ENCODE data around the gene CBR4.
"Not testable (repeated sequence)": the region's sequence is repeated elsewhere in the genome, so short reads cannot be mapped to it uniquely, and the experiment has no call there.

Gene CBR4

GRCh38 chr4:169010125-169011023 is at the start of gene CBR4:
Gene CBR4, minus strand, starts transcription at chr4:169010255. Its CDS starts 166 bp downstream, at chr4:169010089.
- peak; percentile 92 for DNase-seq (ENCODE audit: low read depth)

- DNase-seq (ENCODE audit: low read depth), result no peak
Observed at GRCh38 chr4:169059306-169060211, 49.5 kb upstream of the CBR4 start.

GRCh38 chr4:169058312-169058711 is 48.3 kb upstream of the CBR4 start:
- no peak for DNase-seq (ENCODE audit: low read depth)

GRCh38 chr4:169054879-169055278 is 44.8 kb upstream of the CBR4 start:
- DNase-seq (ENCODE audit: low read depth), result no peak

GRCh38 chr4:169052594-169052945 is 42.5 kb upstream of the CBR4 start:
- DNase-seq (ENCODE audit: low read depth), result no peak

- DNase-seq (ENCODE audit: low read depth), result no peak
Observed at GRCh38 chr4:169051761-169052593, 41.9 kb upstream of the CBR4 start.

GRCh38 chr4:169050881-169051760 is 41.1 kb upstream of the CBR4 start:
- no peak for DNase-seq (ENCODE audit: low read depth)

GRCh38 chr4:169050284-169050683 is 40.2 kb upstream of the CBR4 start:
- DNase-seq (ENCODE audit: low read depth), result no peak

GRCh38 chr4:169048868-169049414 is 38.9 kb upstream of the CBR4 start:
- no peak for DNase-seq (ENCODE audit: low read depth)

- DNase-seq (ENCODE audit: low read depth), result no peak
Observed at GRCh38 chr4:169047956-169048355, 37.9 kb upstream of the CBR4 start.

- no peak for DNase-seq (ENCODE audit: low read depth)
Observed at GRCh38 chr4:169045862-169046584, 36.0 kb upstream of the CBR4 start.

- DNase-seq (ENCODE audit: low read depth), result no peak
Observed at GRCh38 chr4:169044714-169045447, 34.8 kb upstream of the CBR4 start.

- no peak for DNase-seq (ENCODE audit: low read depth)
Observed at GRCh38 chr4:169042608-169043007, 32.6 kb upstream of the CBR4 start.

GRCh38 chr4:169040559-169041261 is 30.7 kb upstream of the CBR4 start:
- no peak for DNase-seq (ENCODE audit: low read depth)

- DNase-seq (ENCODE audit: low read depth), result no peak
Observed at GRCh38 chr4:169039251-169039954, 29.3 kb upstream of the CBR4 start.

GRCh38 chr4:169037506-169037905 is 27.5 kb upstream of the CBR4 start:
- no peak for DNase-seq (ENCODE audit: low read depth)

- not testable (repeated sequence) for DNase-seq (ENCODE audit: low read depth)
Observed at GRCh38 chr4:169035871-169036620, 26.0 kb upstream of the CBR4 start.
